Muscle layer of duodenum (tissue), 2 donors: ENCODE measurements around the gene GPSM1.
"Not testable (repeated sequence)": the region's sequence is repeated elsewhere in the genome, so short reads cannot be mapped to it uniquely, and the experiment has no call there.

Source experiments
- H3K27ac ChIP-seq: one replicate; pipeline ENCODE4 v1.7.0; 2013; ENCODE audit warnings: mild to moderate bottlenecking, low read length
- H3K27me3 ChIP-seq: one replicate; pipeline ENCODE4 v1.7.0; 2013; ENCODE audit warnings: low read depth, mild to moderate bottlenecking, control low read depth, low read length
- H3K36me3 ChIP-seq, 2 donors: one replicate each; pipeline ENCODE4 v1.7.0; 2013; ENCODE audit warnings: low read length in 2 of 2, control low read depth in 1 of 2, mild to moderate bottlenecking in 1 of 2; ENCODE audit not compliant: insufficient read depth in 2 of 2, control insufficient read depth in 1 of 2
- H3K4me1 ChIP-seq, 2 donors: one replicate each; pipeline ENCODE4 v1.7.0; 2013; ENCODE audit warnings: low read length in 2 of 2, mild to moderate bottlenecking in 2 of 2, control low read depth in 1 of 2, moderate library complexity in 1 of 2; ENCODE audit not compliant: insufficient read depth in 2 of 2, control insufficient read depth in 1 of 2
- H3K4me3 ChIP-seq, 2 donors: one replicate each; pipeline ENCODE4 v1.7.0; 2013; ENCODE audit warnings: low read length in 2 of 2, low read depth in 1 of 2, mild to moderate bottlenecking in 1 of 2
- H3K9me3 ChIP-seq, 2 donors: one replicate each; pipeline ENCODE4 v1.7.0; 2013; ENCODE audit warnings: low read length in 2 of 2, control low read depth in 1 of 2, mild to moderate bottlenecking in 1 of 2; ENCODE audit not compliant: control insufficient read depth in 1 of 2
- donor health status: healthy.

GPSM1 gene

DNA sequence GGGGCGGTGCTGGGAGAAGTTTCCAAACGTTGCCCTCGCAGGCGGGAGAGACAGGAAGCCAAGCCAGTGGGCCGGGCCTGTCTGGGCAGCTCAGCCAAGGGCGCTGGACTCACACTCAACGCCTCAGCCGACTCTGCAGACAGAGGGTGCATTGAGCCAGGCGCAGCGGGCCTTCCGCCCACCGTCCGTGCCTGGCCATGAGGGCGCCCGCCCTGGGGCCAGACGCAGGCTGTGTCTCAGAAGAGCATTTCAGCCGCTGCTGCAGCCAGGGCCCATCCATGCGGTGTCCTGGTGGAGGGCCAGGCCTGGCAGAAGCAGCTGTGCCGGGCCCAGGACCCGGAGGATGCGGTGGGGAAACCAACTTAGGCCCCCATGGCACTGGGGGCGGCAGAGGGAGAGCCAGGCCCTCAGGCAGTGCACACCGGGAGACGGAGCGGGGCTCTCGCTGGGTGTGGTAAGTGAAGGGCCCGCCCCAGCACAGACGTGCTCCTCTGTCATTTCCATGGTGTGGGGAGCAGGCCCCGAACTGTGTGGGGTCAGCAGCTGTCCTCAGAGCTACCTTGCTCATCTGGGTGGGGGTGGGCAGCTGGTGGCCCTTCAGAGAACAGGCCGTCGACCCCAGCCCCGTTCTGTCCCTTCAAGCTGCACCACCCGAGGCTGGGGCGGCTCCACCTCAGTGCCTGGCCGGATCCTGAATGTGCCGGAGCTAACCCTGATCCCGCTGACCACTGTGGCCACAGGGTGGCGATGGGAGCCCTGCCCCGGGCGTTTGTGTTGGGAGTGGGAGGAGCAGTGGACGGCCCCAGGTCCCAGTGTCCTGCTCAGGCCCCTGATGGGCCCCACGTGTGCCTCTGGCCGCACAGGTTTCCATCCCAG lies 18.2 kb downstream of the GPSM1 start:
- Histone ChIP-seq H3K36me3 (peaks cover 0 to 14% of the 10 kb centered on the region in 2 donors), H3K27ac (no peak overlapping the region), H3K9me3 (no peaks in the 10 kb centered on the region), H3K4me3 (peak overlapping the region in 1 of 2 donors; percentile 32), H3K4me1 (peaks cover 0 to 36% of the 10 kb centered on the region in 2 donors), H3K27me3 (no peaks in the 10 kb centered on the region)

DNA sequence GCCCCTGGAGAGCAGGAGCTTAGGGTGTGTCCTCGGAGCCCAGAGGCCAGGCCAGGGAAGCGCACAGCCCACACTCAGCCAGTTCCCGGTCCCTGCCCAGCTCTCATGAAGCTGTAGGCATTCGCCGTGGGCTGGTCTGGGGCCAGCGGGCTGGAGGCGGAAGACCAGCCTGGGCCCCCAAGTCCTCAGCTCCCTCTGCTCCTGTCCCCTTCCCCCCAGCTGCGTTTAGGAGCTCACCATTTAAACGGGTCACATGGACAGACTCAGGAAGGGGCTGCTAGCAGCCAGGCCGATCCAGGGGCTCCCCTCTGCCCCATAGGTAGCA lies 18.8 kb downstream of the GPSM1 start:
- Histone ChIP-seq H3K9me3 (no peaks in the 10 kb centered on the region), H3K27me3 (no peaks in the 10 kb centered on the region), H3K36me3 (peaks cover 0 to 11% of the 10 kb centered on the region in 2 donors), H3K27ac (no peak overlapping the region), H3K4me3 (no peak overlapping the region), H3K4me1 (peaks cover 0 to 36% of the 10 kb centered on the region in 2 donors)

DNA sequence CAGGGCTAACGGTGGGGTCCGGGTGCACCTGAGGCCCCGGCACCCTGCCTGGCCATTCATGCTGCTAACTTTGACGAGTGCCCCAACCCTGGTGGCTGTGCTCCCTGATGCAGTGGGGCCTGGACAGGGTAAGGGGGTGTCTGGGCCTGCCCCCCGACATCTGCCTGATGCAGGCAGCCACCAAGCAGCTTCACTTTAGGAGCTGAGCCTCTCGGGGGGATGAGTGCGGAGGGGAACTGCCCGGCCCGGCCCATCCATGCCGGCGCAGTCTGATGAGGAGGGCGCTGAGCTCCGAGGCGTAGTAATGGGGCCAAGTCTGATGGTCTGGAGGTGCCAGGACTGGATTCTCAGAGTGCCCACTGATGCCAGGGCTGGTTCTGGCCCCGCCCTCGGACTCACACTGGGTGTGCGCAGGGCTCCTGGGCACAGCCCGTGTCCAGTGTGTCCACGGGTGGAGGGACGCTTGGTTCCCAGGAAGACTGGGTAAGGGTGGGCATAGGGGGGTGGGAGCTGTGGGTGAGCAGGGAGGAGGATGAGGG lies 19.7 kb downstream of the GPSM1 start:
- Histone ChIP-seq H3K36me3 (peaks cover 0 to 11% of the 10 kb centered on the region in 2 donors), H3K4me3 (no peak overlapping the region), H3K4me1 (peaks cover 0 to 32% of the 10 kb centered on the region in 2 donors), H3K27me3 (no peaks in the 10 kb centered on the region), H3K27ac (no peak overlapping the region), H3K9me3 (no peaks in the 10 kb centered on the region)

DNA sequence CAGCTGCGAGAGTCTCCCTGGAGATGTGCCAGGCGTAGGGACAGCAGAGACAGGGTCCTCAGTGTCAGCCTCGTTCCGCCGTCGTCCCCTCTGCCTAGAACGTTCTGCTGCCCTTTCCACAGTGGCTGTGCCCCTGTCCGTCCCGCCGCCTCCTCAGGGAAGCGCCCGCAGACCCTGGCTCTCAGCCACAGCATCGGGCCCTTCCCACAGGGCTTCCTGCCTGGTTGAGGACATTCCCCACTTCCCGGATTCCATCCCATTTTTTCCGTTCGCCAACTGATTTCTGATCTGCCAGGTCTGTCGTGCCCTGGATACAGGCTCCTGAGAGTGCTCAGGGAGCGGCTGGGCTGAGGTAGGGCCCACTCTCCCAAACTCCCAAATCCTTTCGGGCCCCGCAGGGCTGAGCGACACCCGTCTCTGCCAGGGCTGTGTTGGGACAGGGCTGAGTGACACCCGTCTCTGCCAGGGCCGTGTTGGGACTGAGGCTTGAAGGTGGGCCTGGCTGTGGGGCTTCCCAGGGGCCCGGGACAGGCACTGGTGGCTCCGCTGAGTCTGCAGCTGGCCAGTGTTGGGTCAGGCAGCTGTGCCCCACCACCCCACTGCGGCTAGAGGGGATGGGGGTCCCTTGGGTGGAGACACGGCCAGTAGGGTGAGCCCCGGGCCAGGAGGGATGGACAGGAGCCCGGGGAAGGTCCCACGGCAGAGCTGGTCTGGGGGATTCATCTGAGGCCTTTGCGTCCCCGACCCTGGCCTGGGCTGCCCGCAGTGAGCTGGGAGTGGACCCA lies 20.3 kb downstream of the GPSM1 start:
- H3K4me3 ChIP-seq = no peak overlapping the region
- H3K9me3 ChIP-seq = no peaks in the 10 kb centered on the region
- no peak overlapping the region for H3K27ac ChIP-seq
- H3K4me1 ChIP-seq = peaks cover 0 to 26% of the 10 kb centered on the region in 2 donors
- H3K27me3 ChIP-seq = no peaks in the 10 kb centered on the region
- H3K36me3 ChIP-seq = peaks cover 0 to 11% of the 10 kb centered on the region in 2 donors

DNA sequence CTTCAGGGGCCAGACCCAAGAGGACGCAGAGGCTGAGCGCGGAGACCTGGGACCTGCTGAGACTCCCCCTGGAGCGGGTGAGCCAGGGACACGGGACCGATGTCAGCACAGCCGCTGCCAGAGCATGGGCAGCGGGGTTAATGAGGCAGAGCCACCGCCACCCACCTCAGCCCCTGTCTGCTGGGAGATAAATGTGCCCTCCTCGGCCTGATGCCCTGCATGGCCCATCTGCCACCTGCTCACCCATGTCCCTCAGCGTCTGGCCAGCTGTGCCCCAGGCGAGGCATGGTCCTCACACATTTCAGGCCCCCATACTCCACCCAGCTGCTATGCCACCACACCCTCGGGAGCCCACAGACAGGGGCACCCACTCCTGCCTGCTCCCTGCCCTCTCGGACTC lies 21.4 kb downstream of the GPSM1 start:
- peaks cover 0 to 11% of the 10 kb centered on the region in 2 donors for H3K36me3 ChIP-seq
- no peaks in the 10 kb centered on the region for H3K27me3 ChIP-seq
- peaks cover 0 to 20% of the 10 kb centered on the region in 2 donors for H3K4me1 ChIP-seq
- H3K27ac ChIP-seq = no peak overlapping the region
- no peaks in the 10 kb centered on the region for H3K9me3 ChIP-seq
- H3K4me3 ChIP-seq = no peak overlapping the region

DNA sequence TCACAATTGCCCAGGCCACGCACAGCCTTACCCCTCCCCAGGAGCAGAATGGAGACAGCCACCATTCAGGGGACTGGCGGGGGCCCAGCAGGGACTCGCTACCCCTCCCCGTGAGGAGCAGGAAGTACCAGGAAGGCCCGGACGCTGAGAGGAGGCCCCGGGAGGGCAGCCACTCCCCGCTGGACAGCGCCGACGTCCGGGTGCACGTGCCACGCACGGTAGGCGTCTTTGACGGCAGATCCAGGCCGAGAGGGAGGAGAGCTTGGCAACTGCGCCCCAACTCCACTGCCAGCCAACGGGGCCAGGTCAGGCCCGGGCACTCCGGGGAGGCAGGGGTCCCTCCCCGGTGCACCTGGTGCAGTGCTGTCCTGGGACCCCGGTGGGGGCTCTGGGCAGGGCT lies 22.2 kb downstream of the GPSM1 start:
- Histone ChIP-seq H3K9me3 (no peaks in the 10 kb centered on the region), H3K4me3 (no peak overlapping the region), H3K27me3 (no peaks in the 10 kb centered on the region), H3K36me3 (peaks cover 0 to 11% of the 10 kb centered on the region in 2 donors), H3K4me1 (peaks cover 0 to 27% of the 10 kb centered on the region in 2 donors), H3K27ac (no peak overlapping the region)

DNA sequence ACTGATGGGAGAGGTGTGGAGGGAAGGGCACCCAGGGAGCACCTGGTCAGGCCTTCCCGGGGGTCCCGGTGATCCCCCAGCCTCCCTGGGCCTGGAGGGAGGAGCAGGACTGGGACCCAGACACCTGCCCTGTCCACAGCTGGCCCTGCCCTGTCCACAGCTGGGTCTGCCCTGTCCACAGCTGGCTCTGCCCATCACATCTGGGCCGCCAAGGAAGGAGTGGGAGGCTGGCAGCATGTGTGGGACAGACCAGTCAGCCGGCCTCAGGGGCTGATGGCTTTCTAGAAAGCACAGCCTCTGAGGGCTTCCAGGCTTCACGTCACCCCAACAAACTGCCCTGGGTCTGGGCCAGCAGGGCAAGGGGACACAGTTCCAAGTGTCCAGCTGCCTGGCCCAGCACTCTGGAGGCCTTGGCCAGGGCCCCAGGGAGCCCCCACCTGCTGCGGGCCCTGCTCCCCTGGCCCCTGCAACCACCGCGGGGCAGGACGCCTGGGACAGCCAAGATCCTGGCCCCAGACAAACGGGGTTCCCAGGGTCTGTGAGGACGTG lies 24.0 kb downstream of the GPSM1 start:
- peaks cover 0 to 21% of the 10 kb centered on the region in 2 donors for H3K4me1 ChIP-seq
- no peak overlapping the region for H3K27ac ChIP-seq
- no peaks in the 10 kb centered on the region for H3K27me3 ChIP-seq
- H3K4me3 ChIP-seq = no peak overlapping the region
- peaks cover 0 to 13% of the 10 kb centered on the region in 2 donors for H3K36me3 ChIP-seq
- no peaks in the 10 kb centered on the region for H3K9me3 ChIP-seq

DNA sequence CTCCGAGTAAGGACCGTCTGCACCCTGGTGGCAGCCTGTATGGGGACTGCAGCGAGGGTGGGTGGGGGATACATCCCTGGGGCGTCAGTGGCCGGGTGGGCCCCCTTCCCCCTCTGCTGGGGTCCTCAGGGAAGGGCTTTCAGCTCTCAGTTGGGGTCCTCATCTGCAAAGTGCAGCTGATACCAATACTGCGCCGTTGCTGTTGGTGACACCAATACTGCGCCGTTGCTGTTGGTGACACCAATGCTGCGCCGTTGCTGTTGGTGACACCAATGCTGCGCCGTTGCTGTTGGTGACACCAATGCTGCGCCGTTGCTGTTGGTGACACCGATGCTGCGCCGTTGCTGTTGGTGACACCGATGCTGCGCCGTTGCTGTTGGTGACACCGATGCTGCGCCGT lies 24.5 kb downstream of the GPSM1 start:
- peaks cover 0 to 17% of the 10 kb centered on the region in 2 donors for H3K36me3 ChIP-seq

DNA sequence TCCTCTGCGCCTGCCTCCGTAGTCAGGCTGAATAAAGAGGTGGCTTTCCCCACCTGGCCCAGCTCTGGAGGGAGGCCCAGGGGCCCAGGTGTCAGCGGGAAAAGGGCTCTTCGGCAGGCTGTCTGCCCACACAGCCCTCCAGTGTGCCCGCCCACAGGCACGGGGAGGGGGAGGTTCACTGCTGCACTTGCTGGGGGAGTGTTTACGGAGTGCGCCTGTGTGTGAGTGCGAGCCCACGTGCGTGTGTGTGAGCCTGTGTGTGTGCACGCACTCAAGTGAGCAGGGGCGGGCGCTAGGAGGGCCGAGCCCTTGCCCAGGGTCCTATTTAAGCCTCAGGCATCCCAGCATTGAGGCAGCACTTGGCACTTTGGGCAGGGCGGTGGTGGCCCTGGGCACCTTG lies 25.3 kb downstream of the GPSM1 start:
- peaks cover 0 to 18% of the 10 kb centered on the region in 2 donors for H3K4me1 ChIP-seq
- H3K27ac ChIP-seq = no peak overlapping the region
- peaks cover 0 to 25% of the 10 kb centered on the region in 2 donors for H3K36me3 ChIP-seq
- H3K4me3 ChIP-seq = no peak overlapping the region
- H3K27me3 ChIP-seq = no peaks in the 10 kb centered on the region
- H3K9me3 ChIP-seq = no peaks in the 10 kb centered on the region

More for the DNA sequence above, 24.5 kb downstream of the GPSM1 start:
- not testable (repeated sequence) for H3K27ac ChIP-seq, H3K4me3 ChIP-seq, H3K27me3 ChIP-seq, H3K9me3 ChIP-seq
- H3K4me1 ChIP-seq = peaks cover 0 to 18% of the 10 kb centered on the region in 2 donors

DNA sequence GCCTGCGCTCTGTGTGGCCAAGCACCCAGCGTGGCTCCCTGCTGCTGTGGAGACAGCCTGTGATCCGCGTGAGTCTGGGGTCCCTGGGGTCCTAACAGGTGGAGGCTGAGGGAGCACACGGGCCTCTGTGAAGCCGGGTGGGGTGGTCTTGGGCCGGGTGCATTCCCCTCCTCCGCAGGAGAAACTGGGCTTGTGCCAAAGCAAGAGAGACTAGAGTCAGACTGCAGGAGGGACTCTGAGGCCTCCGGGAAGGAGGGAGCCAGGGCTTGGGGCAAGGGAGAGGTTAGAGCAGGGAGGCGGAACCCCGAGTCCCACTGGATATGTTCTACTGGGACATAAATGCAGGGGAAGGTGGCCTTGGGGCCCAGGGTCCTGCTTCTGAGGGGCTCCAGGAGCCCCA lies 25.7 kb downstream of the GPSM1 start:
- no peak overlapping the region for H3K27ac ChIP-seq

More for the DNA sequence above, 25.7 kb downstream of the GPSM1 start:
- Histone ChIP-seq H3K4me3 (no peak overlapping the region), H3K36me3 (peaks cover 0 to 28% of the 10 kb centered on the region in 2 donors), H3K4me1 (peaks cover 0 to 18% of the 10 kb centered on the region in 2 donors), H3K9me3 (no peaks in the 10 kb centered on the region), H3K27me3 (no peaks in the 10 kb centered on the region)
